ENCODE results near the gene OGDH. TPM values are rescaled to one million over a fixed set of nuclear protein-coding genes. Genes with fewer than 3 reads are reported as not detected.

OGDH gene
- total and polyA plus RNA-seq, 8 donors = 46.6 to 184 (median 56.1) TPM

DNA sequence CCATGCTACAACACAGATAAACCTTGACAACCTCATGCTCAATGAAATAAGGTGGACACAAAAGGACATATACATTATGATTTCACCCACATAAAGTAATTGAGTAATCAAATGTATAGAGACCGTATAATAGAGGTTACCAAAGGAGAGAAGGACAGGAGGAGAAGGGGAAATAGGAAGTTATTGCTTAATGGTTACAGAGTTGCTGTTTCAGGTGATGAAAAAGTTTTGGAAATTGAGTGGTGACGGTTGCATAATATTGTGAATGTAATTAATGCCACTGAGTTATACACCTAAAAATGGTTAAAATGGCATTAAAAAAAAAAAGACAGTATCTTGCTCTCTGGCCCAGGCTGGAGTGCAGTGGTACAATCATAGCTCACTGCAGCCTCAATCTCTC, 1.5 kb upstream of the OGDH start:
- Histone ChIP-seq H3K27ac (peak overlapping the region in 1 of 2 donors; percentile 98), H3K36me3 (no peaks in the 10 kb centered on the region), H3K4me3 (no peak overlapping the region), H3K9me3 (no peaks in the 10 kb centered on the region), H3K27me3 (no peaks in the 10 kb centered on the region), H3K4me1 (peaks cover 9 to 39% of the 10 kb centered on the region in 2 donors)
- TF ChIP-seq, protein P1, sequence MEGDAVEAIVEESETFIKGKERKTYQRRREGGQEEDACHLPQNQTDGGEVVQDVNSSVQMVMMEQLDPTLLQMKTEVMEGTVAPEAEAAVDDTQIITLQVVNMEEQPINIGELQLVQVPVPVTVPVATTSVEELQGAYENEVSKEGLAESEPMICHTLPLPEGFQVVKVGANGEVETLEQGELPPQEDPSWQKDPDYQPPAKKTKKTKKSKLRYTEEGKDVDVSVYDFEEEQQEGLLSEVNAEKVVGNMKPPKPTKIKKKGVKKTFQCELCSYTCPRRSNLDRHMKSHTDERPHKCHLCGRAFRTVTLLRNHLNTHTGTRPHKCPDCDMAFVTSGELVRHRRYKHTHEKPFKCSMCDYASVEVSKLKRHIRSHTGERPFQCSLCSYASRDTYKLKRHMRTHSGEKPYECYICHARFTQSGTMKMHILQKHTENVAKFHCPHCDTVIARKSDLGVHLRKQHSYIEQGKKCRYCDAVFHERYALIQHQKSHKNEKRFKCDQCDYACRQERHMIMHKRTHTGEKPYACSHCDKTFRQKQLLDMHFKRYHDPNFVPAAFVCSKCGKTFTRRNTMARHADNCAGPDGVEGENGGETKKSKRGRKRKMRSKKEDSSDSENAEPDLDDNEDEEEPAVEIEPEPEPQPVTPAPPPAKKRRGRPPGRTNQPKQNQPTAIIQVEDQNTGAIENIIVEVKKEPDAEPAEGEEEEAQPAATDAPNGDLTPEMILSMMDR (IDR thresholded peaks at IDR 0.05) = no peak
- ATAC-seq (no peak), DNase-seq (no peak)
- intact Hi-C loops (cut with DNase I) = no loop called here

DNA sequence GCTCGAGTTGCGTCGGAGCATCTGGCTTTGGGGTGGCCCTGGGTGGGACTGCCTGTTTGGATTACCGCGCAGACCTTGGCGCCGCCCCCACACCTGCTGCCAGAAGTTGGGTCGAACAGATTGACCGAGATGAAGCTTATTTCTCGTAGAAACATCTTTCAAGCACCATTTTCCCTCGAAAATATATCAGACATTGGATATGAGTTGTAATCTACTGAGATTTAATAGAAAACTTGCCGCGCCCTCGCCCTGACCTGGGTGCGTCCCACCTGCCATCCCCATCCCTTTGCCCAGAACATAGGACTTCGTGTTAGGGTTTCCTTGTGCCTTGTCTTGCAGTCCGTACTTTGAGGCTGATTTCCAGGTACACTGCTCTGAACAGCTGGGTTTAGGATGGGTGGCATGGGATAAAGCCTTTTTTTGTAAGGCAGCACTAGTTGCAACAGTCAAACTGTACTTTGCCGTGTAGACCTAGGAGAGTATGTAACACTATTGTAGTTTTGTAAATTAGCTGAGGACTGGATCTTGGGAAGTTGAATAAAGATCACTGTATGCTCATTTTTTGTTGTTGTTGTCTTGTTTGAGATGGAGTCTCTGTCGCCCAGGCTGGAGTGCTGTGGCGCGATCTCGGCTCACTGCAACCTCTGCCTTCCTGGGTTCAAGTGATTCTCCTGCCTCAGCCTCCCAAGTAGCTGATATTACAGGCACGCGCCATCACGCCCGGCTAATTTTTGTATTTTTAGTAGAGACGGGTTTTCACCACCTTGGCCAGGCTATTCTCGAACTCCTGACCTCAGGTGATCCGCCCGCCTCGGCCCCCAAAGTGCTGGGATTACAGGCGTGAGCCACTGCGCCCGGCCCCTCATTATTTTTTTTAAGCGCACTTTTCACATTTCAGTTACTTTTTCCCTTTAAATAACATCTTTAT, 978 bp downstream of the OGDH start:
- Histone ChIP-seq H3K9me3 (no peaks in the 10 kb centered on the region), H3K36me3 (no peaks in the 10 kb centered on the region), H3K4me3 (peak overlapping the region; percentile 68 to 87), H3K4me1 (peaks cover 9 to 56% of the 10 kb centered on the region in 2 donors), H3K27ac (peak overlapping the region; percentile 97 to 98), H3K27me3 (no peaks in the 10 kb centered on the region)
- ATAC-seq = no peak
- intact Hi-C loops (cut with DNase I) = no loop called here
- TF ChIP-seq, protein P1 (IDR thresholded peaks at IDR 0.05) = no peak
- no peak for DNase-seq

DNA sequence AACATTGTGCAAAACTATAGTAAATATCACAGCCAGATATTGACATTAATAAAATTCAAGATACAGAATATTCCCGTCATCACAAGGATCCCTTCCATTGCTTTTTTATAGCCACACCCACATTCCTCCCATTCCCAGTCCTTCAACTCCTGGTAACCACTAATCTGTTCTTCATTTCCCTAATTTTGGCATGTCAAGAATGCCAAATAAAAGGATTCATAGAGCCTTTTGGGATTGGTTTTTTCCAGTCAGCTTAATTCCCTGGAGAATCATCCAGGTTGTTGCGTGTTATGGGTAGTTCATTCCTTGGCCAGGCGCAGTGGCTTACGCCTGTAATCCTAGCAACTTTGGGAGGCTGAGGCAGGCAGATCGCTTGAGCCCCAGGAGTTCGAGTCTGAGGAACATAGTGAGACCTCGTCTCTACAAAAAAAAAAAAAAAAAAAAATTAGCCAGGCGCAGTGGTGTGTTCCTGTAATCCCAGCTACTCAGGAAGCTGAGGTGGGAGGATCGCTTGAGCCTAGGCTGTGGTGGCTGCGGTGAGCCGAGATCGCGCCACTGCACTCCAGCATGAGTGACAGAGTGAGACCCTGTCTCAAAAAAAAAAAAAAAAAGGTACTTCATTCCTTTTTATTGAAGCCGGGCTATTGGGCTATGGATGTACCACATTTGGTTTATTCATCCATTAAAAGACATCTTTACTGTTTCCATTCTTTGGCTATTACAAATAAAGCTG, 2.7 kb downstream of the OGDH start:
- ATAC-seq (no peak), DNase-seq (no peak)
- no peaks in the 10 kb centered on the region for H3K27me3 ChIP-seq
- H3K36me3 ChIP-seq = no peaks in the 10 kb centered on the region
- no peak overlapping the region for H3K4me3 ChIP-seq
- no peaks in the 10 kb centered on the region for H3K9me3 ChIP-seq
- H3K4me1 ChIP-seq = peaks cover 9 to 60% of the 10 kb centered on the region in 2 donors
- TF ChIP-seq, protein P1 (IDR thresholded peaks at IDR 0.05) = no peak
- no peak overlapping the region for H3K27ac ChIP-seq
- intact Hi-C loops (cut with DNase I) = no loop called here

DNA sequence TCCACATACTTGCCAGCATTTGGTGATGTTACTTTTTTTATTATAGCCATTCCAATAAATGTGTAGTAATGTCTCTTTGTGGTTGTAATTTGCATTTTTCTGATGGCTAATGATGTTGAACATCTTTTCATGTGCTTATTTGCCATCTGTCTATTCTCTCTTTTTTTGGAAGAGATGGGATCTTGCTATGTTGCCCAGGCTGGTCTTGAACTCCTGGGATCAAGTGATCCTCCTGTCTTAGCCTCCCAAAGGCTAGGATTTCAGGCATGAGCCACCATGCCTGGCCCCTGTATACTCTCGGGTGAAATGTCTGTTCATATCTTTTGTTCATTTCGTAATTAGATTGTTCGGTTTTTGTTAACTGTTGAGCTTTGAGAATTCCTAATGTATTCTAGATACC, 3.4 kb downstream of the OGDH start:
- intact Hi-C loops (cut with DNase I) = no loop called here
- TF ChIP-seq, protein P1 (IDR thresholded peaks at IDR 0.05) = no peak
- H3K4me1 ChIP-seq = peaks cover 9 to 65% of the 10 kb centered on the region in 2 donors

DNA sequence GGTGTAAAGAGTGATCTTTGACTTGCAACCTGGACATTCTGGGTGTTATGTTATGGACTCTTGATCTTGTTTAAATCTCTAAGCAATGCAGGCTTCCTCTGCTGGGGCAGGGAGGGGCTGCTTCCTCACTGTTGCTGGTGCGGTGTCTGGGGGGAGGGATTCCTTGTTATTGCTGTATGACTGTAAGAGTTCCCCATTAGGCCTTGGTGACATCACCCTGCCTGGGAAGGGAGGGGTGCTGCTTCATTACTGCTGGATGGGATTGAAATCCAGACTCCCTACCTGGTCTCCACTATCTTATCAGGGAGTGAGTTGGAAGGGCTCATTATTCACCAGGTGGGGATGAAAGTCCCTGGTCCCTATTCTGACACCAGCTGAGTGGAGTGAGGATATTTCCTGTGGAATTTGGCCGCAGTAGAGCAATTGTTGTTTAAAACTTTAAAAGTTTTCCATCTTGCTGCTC, 8.8 kb downstream of the OGDH start:
- Histone ChIP-seq H3K36me3 (peaks cover 0 to 5% of the 10 kb centered on the region in 2 donors), H3K4me1 (peaks cover 6 to 78% of the 10 kb centered on the region in 2 donors), H3K27me3 (no peaks in the 10 kb centered on the region), H3K4me3 (no peak overlapping the region), H3K9me3 (no peaks in the 10 kb centered on the region), H3K27ac (peak overlapping the region in 1 of 2 donors; percentile 75)
- TF ChIP-seq, protein P1 (IDR thresholded peaks at IDR 0.05) = no peak
- peak in 2 of 4 donors; percentile 70 to 75 for DNase-seq
- intact Hi-C loops (cut with DNase I) = no loop called here
- peak; percentile 74 for ATAC-seq

More for the DNA sequence above, 3.4 kb downstream of the OGDH start:
- Histone ChIP-seq H3K36me3 (no peaks in the 10 kb centered on the region), H3K27me3 (no peaks in the 10 kb centered on the region), H3K4me3 (no peak overlapping the region), H3K27ac (no peak overlapping the region), H3K9me3 (no peaks in the 10 kb centered on the region)
- no peak for ATAC-seq
- no peak for DNase-seq
